GM21360 (cell line): ENCODE measurements around the gene GLYATL1.

Experiments
- ATAC-seq: cut with Tn5 transposase; IDR thresholded peaks from one replicate; pipeline ENCODE4 v1.9.1; 2021; ENCODE audit warnings: mild to moderate bottlenecking, moderate library complexity; ENCODE audit not compliant: unreplicated experiment

GLYATL1 gene

GRCh38 chr11:58926251-58926650 lies 13.0 kb upstream of the GLYATL1 start:
- no peak for ATAC-seq

- ATAC-seq, result no peak
Measured at GRCh38 chr11:58926695-58927094, 12.6 kb upstream of the GLYATL1 start.

GRCh38 chr11:58927393-58928106 lies 11.7 kb upstream of the GLYATL1 start:
- no peak for ATAC-seq

GRCh38 chr11:58928107-58928499 lies 11.2 kb upstream of the GLYATL1 start:
- ATAC-seq, result no peak

GRCh38 chr11:58928691-58929090 lies 10.6 kb upstream of the GLYATL1 start:
- no peak for ATAC-seq

- ATAC-seq, result no peak
Measured at GRCh38 chr11:58930926-58931325, 8.4 kb upstream of the GLYATL1 start.

GRCh38 chr11:58933661-58934060 lies 5.6 kb upstream of the GLYATL1 start:
- no peak for ATAC-seq

GRCh38 chr11:58934945-58935513 lies 4.3 kb upstream of the GLYATL1 start:
- no peak for ATAC-seq

GRCh38 chr11:58938398-58938797 lies 890 bp upstream of the GLYATL1 start:
- no peak for ATAC-seq

GRCh38 chr11:58940028-58940427 lies 740 bp downstream of the GLYATL1 start:
- no peak for ATAC-seq

GRCh38 chr11:58941838-58942237 lies 2.5 kb downstream of the GLYATL1 start:
- no peak for ATAC-seq

- ATAC-seq, result no peak
Measured at GRCh38 chr11:58945663-58946062, 6.4 kb downstream of the GLYATL1 start.

GRCh38 chr11:58949184-58949583 lies 9.9 kb downstream of the GLYATL1 start:
- ATAC-seq, result no peak

GRCh38 chr11:58957922-58958321 lies 18.6 kb downstream of the GLYATL1 start:
- ATAC-seq, result peak; percentile 71

GRCh38 chr11:58958500-58958899 lies 19.2 kb downstream of the GLYATL1 start:
- ATAC-seq, result peak; percentile 65

- ATAC-seq, result no peak
Measured at GRCh38 chr11:58963551-58964104, 24.3 kb downstream of the GLYATL1 start.

- ATAC-seq, result no peak
Measured at GRCh38 chr11:58965246-58965985, 26.1 kb downstream of the GLYATL1 start.

- no peak for ATAC-seq
Measured at GRCh38 chr11:58968251-58968711, 29.0 kb downstream of the GLYATL1 start.

- no peak for ATAC-seq
Measured at GRCh38 chr11:58977470-58977869, 38.2 kb downstream of the GLYATL1 start.

- ATAC-seq, result no peak
Measured at GRCh38 chr11:58979222-58979621, 39.9 kb downstream of the GLYATL1 start.

GRCh38 chr11:58980159-58980843 lies 41.0 kb downstream of the GLYATL1 start:
- ATAC-seq, result no peak
